ENCODE measurements around the gene PDE4B. TPM values are rescaled to one million over a fixed set of nuclear protein-coding genes. Genes with fewer than 3 reads are reported as not detected.

Gene PDE4B
- total RNA-seq, 1 donor from 2014 or later, result 37.5 TPM

GRCh38 chr1:66183400-66183799 lies 390.7 kb downstream of the PDE4B start:
- no peak for TF ChIP-seq CTCF (conservative IDR thresholded peaks at IDR 0.05)
- peaks cover 32% of the 10 kb centered on the region for H3K4me1 Mint-ChIP-seq
- no peaks in the 10 kb centered on the region for H3K36me3 Mint-ChIP-seq (ENCODE audit: low read depth)
- H3K27me3 Mint-ChIP-seq (ENCODE audit: low read depth), result no peaks in the 10 kb centered on the region
- no peaks in the 10 kb centered on the region for H3K9me3 Mint-ChIP-seq
- H3K4me3 Mint-ChIP-seq, result no peak overlapping the region
- no peak overlapping the region for H3K27ac Mint-ChIP-seq (ENCODE audit: unreplicated experiment)
- DNase-seq (ENCODE audit: low read depth, low spot score), result no peak

- Mint-ChIP-seq H3K4me3 (no peak overlapping the region), H3K36me3 (ENCODE audit: low read depth) (no peaks in the 10 kb centered on the region), H3K27ac (ENCODE audit: unreplicated experiment) (no peak overlapping the region), H3K27me3 (ENCODE audit: low read depth) (no peaks in the 10 kb centered on the region), H3K9me3 (no peaks in the 10 kb centered on the region), H3K4me1 (no peaks in the 10 kb centered on the region)
- no peak for TF ChIP-seq CTCF (conservative IDR thresholded peaks at IDR 0.05)
- DNase-seq (ENCODE audit: low read depth, low spot score), result no peak
Observed at GRCh38 chr1:66197120-66197519, 404.4 kb downstream of the PDE4B start.

GRCh38 chr1:66197785-66198184 lies 405.1 kb downstream of the PDE4B start:
- no peak overlapping the region for H3K27ac Mint-ChIP-seq (ENCODE audit: unreplicated experiment)
- H3K9me3 Mint-ChIP-seq, result no peaks in the 10 kb centered on the region
- no peak for TF ChIP-seq CTCF (conservative IDR thresholded peaks at IDR 0.05)
- H3K4me3 Mint-ChIP-seq, result no peak overlapping the region
- H3K36me3 Mint-ChIP-seq (ENCODE audit: low read depth), result no peaks in the 10 kb centered on the region
- no peak for DNase-seq (ENCODE audit: low read depth, low spot score)
- no peaks in the 10 kb centered on the region for H3K4me1 Mint-ChIP-seq
- H3K27me3 Mint-ChIP-seq (ENCODE audit: low read depth), result no peaks in the 10 kb centered on the region

- DNase-seq (ENCODE audit: low read depth, low spot score), result no peak
- TF ChIP-seq CTCF (conservative IDR thresholded peaks at IDR 0.05), result no peak
- Mint-ChIP-seq H3K27me3 (ENCODE audit: low read depth) (no peaks in the 10 kb centered on the region), H3K9me3 (peaks cover 9% of the 10 kb centered on the region), H3K4me3 (no peak overlapping the region), H3K36me3 (ENCODE audit: low read depth) (peaks cover 9% of the 10 kb centered on the region), H3K4me1 (no peaks in the 10 kb centered on the region), H3K27ac (ENCODE audit: unreplicated experiment) (no peak overlapping the region)
Observed at GRCh38 chr1:66206563-66207144, 414.0 kb downstream of the PDE4B start.

- DNase-seq (ENCODE audit: low read depth, low spot score), result no peak
- Mint-ChIP-seq H3K27ac (ENCODE audit: unreplicated experiment) (no peak overlapping the region), H3K4me1 (no peaks in the 10 kb centered on the region), H3K4me3 (no peak overlapping the region), H3K36me3 (ENCODE audit: low read depth) (peaks cover 9% of the 10 kb centered on the region), H3K27me3 (ENCODE audit: low read depth) (no peaks in the 10 kb centered on the region), H3K9me3 (peaks cover 9% of the 10 kb centered on the region)
- TF ChIP-seq CTCF (conservative IDR thresholded peaks at IDR 0.05), result no peak
Observed at GRCh38 chr1:66207484-66207883, 414.8 kb downstream of the PDE4B start.
